C4-2B (cell line): ENCODE results near the gene RTN3.
A peak's percentile ranks its signal among the peaks of the same experiment; 100 is the strongest.

Source experiments
- CTCF ChIP-seq: fragments of 450-650 bp; conservative IDR thresholded peaks from 2 replicates; pipeline ENCODE4 v1.5.1; 2017; ENCODE audit warnings: mild to moderate bottlenecking
- ZFX ChIP-seq: fragments of 450-650 bp; IDR thresholded peaks from 2 replicates; pipeline ENCODE4 v1.6.1; 2017

GRCh38 chr11:63738720-63739360 lies 57.5 kb downstream of the RTN3 start:
- TF ChIP-seq CTCF = peak; percentile 98
- no peak for TF ChIP-seq ZFX
